GM10248 (cell line): ENCODE results near the gene SPECC1.

Source experiments
- CTCF ChIA-PET: fragments of 300-600 bp; sonication (Branson Sonifier 250); formaldehyde crosslinking; extraction: SDS; loops from one replicate; lab custom pipeline; 2021; ENCODE audit warnings: antibody characterized with exemption; lab: Yijun Ruan, JAX
- POLR2A ChIA-PET: fragments of 350-650 bp; sonication (Branson Sonifier 250); formaldehyde crosslinking; extraction: SDS; loops from one replicate; lab custom pipeline; 2020; ENCODE audit warnings: antibody characterized with exemption; lab: Yijun Ruan, JAX
- DNase-seq: peaks from one replicate; pipeline ENCODE4 v3.0.0; 2012; ENCODE audit errors: extremely low spot score
- TF ChIP-seq, protein P1 (sequence below): IDR thresholded peaks from 2 replicates; pipeline ENCODE4 v1.5.1; 2012; ENCODE audit warnings: mild to moderate bottlenecking, low read depth; ENCODE audit errors: extremely low read depth, missing control alignments, control extremely low read depth

The SPECC1 gene

DNA sequence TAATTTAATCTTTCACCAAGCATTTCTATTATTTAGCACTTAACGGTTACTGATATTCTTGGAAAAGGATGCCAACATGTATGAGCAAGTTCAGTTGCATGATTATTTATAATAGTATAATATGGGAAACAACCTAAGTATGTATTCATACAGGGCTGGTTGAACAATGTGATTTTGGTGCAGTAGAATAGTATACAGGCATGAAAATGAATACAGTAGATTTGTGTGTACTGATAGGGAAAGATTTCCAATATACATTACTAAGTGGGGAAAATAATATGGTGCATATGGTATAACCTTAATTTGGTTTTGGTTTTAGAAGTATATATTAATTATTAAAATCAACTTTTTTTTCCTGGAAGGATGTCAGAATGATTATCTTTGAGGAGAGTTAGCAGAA lies 109.1 kb downstream of the SPECC1 start:
- CTCF ChIA-PET = interaction anchor here (1.6 to 1.8 kb wide), 2 partner anchors 110 to 129 kb away, joined by 3 to 13 read pairs; no protein-coding TSS in a partner anchor
- POLR2A ChIA-PET = no interaction called here
- TF ChIP-seq, protein P1, sequence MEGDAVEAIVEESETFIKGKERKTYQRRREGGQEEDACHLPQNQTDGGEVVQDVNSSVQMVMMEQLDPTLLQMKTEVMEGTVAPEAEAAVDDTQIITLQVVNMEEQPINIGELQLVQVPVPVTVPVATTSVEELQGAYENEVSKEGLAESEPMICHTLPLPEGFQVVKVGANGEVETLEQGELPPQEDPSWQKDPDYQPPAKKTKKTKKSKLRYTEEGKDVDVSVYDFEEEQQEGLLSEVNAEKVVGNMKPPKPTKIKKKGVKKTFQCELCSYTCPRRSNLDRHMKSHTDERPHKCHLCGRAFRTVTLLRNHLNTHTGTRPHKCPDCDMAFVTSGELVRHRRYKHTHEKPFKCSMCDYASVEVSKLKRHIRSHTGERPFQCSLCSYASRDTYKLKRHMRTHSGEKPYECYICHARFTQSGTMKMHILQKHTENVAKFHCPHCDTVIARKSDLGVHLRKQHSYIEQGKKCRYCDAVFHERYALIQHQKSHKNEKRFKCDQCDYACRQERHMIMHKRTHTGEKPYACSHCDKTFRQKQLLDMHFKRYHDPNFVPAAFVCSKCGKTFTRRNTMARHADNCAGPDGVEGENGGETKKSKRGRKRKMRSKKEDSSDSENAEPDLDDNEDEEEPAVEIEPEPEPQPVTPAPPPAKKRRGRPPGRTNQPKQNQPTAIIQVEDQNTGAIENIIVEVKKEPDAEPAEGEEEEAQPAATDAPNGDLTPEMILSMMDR = no peak
- no peak for DNase-seq

DNA sequence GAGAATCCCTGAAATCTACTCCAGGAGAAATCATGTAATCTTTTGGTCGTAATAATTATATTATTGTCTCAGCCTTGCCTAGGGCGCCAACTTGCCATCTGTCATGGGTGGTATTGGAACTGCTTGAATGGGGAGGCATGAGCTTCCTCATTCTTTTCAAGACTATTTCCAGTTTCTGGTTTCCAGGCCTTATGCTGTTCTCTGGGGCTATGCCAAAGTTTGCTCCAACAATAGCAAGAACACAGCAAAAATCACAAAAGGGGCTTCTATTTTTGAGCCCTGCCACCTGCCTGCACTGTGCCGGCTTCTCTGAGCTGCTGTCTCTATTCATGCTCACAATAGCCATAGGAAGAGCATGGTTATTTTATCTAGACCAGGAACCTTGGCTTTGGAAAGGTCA lies 111.7 kb downstream of the SPECC1 start:
- TF ChIP-seq, protein P1 = no peak
- ChIA-PET CTCF (interaction anchor here (0.7 to 4.4 kb wide), 17 partner anchors 10 to 200 kb away, joined by 3 to 49 read pairs (median 5); no protein-coding TSS in a partner anchor), POLR2A (no interaction called here)
- no peak for DNase-seq

DNA sequence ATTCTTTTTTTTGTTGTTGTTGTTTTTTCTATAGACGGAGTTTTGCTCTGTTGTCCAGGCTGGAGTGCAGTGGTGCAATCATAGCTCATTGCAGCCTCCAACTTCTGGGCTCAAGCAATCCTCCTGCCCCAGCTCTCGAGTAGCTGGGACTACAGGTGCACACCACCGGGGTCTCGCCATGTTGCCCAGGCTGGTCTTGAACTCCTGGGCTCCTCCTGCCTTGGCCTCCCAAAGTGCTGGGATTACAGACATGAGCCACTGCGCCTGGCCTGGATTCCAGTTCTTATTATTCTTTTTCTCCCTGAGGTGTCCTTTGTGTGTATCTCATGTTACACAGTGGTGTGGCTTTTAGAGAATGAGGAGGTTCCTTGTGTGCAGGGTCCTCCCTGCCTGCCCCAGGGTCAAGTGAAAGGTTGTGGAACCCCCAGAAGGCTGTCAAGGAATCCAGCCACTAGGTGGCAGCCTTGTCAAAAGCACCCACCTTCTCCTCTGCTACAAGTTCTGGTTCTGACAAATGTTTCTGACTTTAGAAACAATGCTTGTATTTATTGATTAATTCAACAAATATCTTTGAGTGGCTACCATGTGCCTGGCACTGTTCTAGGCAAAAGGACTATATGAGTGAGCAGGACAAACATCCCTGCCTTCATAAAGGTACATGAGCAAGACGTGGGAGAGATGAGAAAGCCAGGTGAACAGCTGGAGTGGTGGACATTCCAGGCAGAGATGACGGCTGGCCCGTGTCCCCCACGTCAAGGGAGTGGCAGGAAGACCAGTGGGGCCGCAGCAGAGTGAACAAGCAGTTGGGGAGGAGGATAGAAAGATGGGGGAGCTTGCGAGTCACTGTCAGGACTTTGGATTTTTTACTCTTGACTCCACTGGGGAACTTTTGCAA lies 112.4 kb downstream of the SPECC1 start:
- ChIA-PET CTCF (interaction anchor here (0.7 to 4.4 kb wide), 34 partner anchors 9 to 199 kb away, joined by 3 to 49 read pairs (median 4); partner anchors contain the start of gene SPECC1), POLR2A (no interaction called here)
- TF ChIP-seq, protein P1 = peak; percentile 79
- peak; percentile 76 for DNase-seq

DNA sequence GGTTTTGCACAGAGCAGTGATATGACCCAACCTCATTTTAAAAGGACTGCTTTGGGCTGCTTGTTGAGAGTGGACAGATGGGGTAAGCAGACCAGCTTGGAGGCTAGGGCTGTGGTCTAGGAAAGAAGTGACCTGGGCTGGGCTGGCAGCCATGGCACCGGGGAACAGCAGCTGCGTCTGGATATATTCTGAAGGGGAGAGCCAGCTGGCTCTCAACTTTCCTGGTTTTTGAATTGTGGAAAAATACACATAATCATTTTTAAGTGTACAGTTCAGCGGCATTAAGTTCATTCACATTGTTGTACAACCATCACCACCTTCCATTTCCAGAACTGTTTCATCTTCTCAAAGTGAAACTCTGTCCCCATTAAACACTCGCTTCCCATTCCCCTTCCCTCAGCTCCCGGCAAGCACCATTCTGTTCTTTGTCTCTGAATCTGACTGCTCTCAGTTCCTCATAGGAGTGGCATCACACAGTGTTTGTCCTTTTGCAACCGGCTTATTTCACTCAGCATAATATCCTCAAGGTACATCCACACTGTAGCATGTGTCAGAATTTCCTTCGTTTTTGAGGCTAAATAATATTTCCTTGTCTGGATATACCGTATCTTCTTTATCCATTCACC lies 113.2 kb downstream of the SPECC1 start:
- no peak for DNase-seq
- TF ChIP-seq, protein P1 = no peak
- ChIA-PET POLR2A (no interaction called here), CTCF (interaction anchor here (0.7 to 4.4 kb wide), 23 partner anchors 12 to 199 kb away, joined by 3 to 49 read pairs (median 4); partner anchors contain the start of gene SPECC1)

DNA sequence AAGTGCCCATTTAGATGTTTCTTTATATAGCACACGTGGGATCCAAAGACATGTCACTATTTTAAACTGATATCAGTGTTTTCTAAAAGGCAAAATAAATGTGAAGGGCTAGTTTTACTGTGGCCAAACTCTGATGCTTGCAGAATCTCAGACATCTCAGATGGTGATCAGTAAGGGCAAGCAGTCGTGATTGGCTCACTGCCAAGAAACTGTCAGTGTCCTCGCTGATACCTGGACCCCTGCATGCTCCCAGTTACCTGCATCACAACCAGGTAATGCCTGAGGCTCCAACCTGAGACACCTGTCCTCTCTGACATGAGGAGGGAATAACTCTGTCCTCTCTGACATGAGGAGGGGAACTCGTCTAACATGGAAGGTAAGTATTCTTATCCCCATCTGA lies 114.0 kb downstream of the SPECC1 start:
- ChIA-PET CTCF (no interaction called here), POLR2A (no interaction called here)
- TF ChIP-seq, protein P1 = no peak
- no peak for DNase-seq

DNA sequence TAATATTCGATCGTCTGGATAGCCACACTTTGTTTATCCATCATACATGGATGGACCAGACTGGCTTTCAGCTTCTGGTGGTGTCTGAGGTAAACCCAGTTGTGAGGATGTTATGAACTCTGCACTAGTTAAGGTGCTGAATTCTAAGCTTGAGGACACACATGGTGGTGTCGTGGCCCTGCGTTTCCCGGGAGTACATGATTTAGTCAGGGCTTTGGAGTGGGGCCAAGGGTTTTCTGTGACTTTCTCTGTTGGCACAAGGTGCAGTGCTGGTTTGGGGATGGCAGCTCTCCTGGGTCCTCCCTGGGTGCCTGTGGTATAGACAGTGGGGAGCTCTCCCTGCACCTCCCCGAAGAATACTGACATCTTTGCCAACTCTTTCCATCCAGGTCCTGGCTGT lies 116.6 kb downstream of the SPECC1 start:
- DNase-seq = no peak
- ChIA-PET CTCF (interaction anchor here (0.9 to 1.0 kb wide), 2 partner anchors 9 to 102 kb away, joined by 3 read pairs; no protein-coding TSS in a partner anchor), POLR2A (no interaction called here)
- TF ChIP-seq, protein P1 = no peak
